HepG2 (cell line): ENCODE results near the gene ABCG8.

ENCODE experiments used
- SKIL ChIP-seq: sonication (generic); formaldehyde crosslinking; IDR thresholded peaks from 2 replicates; pipeline ENCODE4 v1.8.0; 2022; ENCODE audit warnings: missing genetic modification reagents, mild to moderate bottlenecking, moderate library complexity, borderline replicate concordance
- TF ChIP-seq, protein P1 (sequence below): sonication (generic); formaldehyde crosslinking; IDR thresholded peaks from 2 replicates; pipeline ENCODE4 v1.5.0; 2020; ENCODE audit warnings: mild to moderate bottlenecking, missing genetic modification reagents, moderate library complexity
- TF ChIP-seq, protein P2 (sequence below): IDR thresholded peaks from 2 replicates; pipeline ENCODE4 v1.6.1; 2016; ENCODE audit warnings: missing genetic modification reagents, missing compliant biosample characterization

DNA sequence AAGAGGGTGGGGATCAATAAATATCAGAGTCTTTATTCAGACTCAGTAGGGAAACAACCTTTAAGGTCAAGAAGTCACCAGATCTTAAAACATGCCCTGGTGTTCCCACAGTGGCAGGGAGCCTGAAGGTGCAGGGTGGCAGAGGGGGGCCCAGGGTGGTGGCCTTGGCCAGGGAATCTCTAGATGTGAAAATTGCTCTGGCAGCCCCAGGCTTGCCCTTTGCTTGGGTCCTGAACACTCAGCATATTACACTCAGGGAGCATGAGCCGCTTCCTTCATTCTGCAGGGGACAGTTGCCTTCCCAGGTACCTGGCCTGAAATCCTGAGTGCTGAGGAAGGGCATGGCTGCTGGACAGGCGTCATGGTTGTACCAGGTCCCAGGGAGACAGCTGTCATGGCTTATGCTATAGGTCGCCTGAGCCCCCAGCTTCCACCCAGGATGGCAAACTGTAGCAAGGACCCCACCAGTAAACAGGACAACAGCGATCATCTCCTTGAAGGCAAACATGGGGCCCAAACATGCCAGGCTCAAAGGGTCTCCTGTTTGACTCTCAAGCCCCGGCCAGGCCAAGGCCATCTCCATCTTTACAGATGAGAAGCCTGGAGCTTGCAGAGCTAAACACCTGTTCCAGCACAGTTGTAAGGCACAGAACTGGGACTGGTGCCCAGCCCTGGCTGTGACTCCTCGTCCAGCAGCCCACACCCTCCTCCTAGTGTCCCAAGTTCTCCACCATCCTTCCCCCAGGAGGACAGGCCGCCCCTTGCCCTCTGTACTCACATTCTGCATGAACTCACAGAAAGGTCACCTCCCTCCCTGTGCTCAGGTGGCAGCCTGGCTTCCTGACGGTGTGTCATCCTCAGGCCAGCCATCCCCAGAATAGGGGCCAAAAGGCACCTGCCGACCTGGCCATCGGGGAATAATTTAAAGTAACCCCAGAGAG, 14.6 kb downstream of the ABCG8 start:
- TF ChIP-seq SKIL: no peak
- TF ChIP-seq, protein P1, sequence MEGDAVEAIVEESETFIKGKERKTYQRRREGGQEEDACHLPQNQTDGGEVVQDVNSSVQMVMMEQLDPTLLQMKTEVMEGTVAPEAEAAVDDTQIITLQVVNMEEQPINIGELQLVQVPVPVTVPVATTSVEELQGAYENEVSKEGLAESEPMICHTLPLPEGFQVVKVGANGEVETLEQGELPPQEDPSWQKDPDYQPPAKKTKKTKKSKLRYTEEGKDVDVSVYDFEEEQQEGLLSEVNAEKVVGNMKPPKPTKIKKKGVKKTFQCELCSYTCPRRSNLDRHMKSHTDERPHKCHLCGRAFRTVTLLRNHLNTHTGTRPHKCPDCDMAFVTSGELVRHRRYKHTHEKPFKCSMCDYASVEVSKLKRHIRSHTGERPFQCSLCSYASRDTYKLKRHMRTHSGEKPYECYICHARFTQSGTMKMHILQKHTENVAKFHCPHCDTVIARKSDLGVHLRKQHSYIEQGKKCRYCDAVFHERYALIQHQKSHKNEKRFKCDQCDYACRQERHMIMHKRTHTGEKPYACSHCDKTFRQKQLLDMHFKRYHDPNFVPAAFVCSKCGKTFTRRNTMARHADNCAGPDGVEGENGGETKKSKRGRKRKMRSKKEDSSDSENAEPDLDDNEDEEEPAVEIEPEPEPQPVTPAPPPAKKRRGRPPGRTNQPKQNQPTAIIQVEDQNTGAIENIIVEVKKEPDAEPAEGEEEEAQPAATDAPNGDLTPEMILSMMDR (CRISPR knock-in tag): no peak
- TF ChIP-seq, protein P2, sequence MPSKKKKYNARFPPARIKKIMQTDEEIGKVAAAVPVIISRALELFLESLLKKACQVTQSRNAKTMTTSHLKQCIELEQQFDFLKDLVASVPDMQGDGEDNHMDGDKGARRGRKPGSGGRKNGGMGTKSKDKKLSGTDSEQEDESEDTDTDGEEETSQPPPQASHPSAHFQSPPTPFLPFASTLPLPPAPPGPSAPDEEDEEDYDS (CRISPR knock-in tag): no peak
